Hematopoietic multipotent progenitor cell treated with erythropoietin and hydrocortisone succinate and interleukin-3 and kit ligand, for 17 days (in vitro differentiated cells): ENCODE measurements around the gene SHCBP1L.

Experiments used
- DNase-seq: peaks from one replicate; pipeline ENCODE4 v3.0.0-alpha.2; 2015; ENCODE audit warnings: low spot score

The SHCBP1L gene

GRCh38 chr1:182889997-182890396 lies 63.0 kb downstream of the SHCBP1L start:
- DNase-seq, result no peak

GRCh38 chr1:182888736-182889531 lies 64.0 kb downstream of the SHCBP1L start:
- DNase-seq, result no peak

- DNase-seq, result no peak
Measured at GRCh38 chr1:182886985-182887384, 66.0 kb downstream of the SHCBP1L start.

- no peak for DNase-seq
Measured at GRCh38 chr1:182885591-182885990, 67.4 kb downstream of the SHCBP1L start.

DNA sequence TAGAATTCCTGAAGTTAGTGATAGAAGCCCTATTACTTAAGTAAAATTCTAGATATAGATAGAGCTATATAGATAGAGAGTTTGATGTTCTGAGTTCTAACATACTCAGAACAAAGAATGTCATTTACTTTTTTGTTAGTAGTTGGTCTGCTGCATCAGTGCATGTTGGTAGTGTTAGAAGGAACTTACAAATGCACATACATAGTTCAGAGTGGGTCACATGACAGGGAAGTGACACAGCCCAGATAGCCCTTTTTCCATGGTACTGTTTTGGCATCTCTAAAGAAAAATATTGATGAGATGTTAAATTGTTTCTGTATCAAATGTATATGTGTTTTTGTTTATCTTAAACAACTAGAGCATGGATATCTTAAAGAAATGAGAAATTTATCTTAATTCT lies 68.1 kb downstream of the SHCBP1L start:
- DNase-seq, result no peak

DNA sequence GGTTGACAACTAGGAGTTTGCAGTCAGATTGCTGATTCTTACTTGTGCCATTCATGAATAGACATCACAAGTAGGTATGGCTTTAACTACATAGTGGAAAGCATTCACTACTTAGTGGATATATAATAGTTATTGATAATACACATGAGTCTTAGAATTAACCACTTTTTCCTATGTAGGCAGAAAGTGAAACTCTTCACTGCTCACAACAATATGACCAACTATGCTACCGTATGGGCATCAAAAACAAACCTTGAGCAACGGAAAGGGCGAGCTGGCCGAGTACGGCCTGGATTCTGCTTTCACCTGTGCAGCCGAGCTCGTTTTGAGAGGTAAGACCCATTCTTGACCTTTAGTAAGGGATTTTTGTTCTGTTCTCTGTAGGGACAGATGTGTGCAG lies 75.1 kb downstream of the SHCBP1L start:
- no peak for DNase-seq

- no peak for DNase-seq
Measured at GRCh38 chr1:182877331-182877730, 75.6 kb downstream of the SHCBP1L start.

DNA sequence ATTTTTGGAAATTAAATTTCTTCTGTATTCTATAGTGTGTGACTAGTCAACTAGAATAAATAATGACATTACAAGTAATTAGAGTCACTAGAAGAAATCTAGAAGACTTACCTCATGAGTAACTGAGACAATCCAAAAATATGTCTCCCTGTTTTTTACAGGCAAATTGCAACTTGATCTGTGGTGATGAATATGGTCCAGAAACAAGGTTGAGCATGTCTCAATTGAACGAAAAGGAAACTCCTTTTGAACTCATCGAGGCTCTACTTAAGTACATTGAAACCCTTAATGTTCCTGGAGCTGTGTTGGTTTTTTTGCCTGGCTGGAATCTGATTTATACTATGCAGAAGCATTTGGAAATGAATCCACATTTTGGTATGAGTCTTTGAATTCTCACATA lies 77.1 kb downstream of the SHCBP1L start:
- no peak for DNase-seq

DNA sequence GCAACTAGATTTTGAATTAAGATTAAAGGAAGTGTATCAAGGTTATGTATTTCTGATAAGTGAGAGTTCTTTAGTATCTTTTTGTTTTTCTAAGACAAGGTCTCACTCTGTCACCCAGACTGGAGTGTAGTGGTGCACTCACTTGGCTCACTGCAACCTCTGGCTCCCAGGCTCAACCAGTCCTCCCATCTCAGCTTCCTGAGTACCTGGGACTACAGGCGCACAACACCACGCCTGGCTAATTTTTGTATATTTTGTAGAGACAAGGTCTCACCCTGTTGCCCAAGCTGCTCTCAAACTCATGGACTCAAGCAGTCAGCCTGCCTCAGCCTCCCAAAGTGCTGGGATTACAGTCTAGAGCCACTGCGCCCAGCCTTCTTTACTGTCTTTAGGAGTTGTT lies 80.1 kb downstream of the SHCBP1L start:
- no peak for DNase-seq

DNA sequence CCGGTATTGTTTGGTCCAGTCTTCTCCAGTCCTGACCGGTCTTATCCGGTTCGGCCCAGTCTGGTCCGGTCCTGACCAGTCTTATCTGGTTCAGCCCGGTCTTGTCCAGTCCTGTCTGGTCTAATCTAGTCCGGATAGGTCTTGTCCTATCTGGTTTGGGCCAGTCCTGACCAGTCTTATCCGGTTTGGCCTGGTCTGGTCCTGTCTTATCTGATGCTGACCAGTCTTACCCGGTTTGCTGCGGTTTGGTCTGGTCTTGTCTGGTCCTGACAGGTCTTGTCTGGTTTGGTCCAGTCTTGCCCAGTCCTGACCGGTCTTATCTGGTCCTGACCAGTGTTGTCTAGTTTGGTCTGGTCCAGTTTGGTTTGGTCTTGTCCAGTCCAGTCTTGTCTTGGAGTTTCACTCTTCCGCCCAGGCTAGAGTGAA lies 83.7 kb downstream of the SHCBP1L start:
- DNase-seq, result peak; percentile 37

GRCh38 chr1:182867861-182868260 lies 85.1 kb downstream of the SHCBP1L start:
- no peak for DNase-seq

DNA sequence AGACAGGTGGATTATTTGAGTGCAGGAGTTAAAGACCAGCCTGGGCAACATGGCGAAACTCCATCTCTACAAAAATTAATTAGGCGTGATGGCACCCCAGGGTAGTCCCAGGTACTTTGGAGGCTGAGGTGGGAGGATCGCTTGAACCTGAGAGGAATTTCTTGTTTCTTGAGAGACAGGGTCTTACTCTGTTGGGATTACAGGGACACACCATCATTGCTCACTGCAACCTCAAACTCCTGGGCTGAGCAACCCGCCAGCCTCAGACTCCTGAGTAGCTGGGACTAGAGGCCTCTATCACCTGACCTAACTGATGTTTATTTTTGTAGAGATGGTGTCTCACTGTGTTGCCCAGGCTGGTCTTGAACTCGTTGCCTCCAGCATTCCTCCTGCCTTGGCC lies 89.0 kb downstream of the SHCBP1L start:
- no peak for DNase-seq

DNA sequence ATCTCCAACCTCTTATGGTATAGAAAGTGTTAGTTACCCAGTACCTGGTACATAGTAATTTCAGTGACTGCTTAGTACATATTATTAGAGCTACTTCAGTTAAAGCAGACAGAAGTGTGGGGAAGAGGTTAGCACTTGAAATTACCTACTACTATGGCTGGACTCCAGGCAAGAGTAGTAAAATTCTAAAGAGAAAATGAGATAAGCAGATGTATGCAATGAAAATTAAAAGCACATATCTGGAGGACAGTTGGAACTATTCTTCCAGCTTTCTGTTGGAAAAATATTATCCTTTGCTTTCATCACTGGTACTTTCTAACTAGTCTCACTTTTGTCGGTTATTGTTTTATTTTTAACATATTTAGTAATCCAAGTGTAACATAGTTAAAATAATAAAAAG lies 90.1 kb downstream of the SHCBP1L start:
- no peak for DNase-seq

DNA sequence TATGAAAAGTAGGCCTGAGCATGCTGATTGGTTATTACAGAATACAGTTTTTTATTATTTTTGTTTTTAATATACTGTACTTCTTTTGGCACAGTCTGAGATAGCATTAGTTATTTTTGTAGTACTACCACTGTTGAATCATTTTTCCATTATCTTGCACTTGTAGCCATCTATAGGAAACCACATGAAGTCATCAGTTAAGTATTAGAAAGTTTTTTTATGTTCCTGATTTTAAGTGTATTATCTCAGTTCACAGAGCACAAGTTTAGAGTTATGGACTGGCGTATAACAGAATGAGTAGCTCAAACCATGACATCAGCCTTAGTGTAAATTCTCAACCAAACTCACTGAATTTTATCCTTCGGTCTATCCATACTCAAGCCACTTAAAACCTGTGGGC lies 91.0 kb downstream of the SHCBP1L start:
- DNase-seq, result no peak

GRCh38 chr1:182860658-182861057 lies 92.3 kb downstream of the SHCBP1L start:
- DNase-seq, result no peak

DNA sequence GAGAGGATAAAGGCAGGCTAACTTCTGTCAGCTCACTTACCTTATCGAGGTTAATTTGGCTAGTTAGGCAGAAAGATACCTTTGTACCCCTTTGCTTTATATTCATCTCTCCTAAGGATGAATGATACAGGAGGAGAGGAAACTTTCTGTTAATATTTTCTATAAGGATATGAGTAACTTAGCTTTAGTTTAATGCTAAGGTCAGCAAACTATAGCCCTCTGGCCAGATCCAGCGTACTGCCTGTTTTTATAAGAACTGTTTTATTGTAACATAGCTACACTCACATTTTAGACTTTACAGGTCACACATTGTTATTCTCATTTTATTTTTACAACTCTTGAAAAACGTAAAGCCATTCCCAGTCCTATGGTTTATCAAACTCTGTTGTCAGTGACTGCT lies 95.8 kb downstream of the SHCBP1L start:
- no peak for DNase-seq

GRCh38 chr1:182855911-182856310 lies 97.1 kb downstream of the SHCBP1L start:
- DNase-seq, result no peak

DNA sequence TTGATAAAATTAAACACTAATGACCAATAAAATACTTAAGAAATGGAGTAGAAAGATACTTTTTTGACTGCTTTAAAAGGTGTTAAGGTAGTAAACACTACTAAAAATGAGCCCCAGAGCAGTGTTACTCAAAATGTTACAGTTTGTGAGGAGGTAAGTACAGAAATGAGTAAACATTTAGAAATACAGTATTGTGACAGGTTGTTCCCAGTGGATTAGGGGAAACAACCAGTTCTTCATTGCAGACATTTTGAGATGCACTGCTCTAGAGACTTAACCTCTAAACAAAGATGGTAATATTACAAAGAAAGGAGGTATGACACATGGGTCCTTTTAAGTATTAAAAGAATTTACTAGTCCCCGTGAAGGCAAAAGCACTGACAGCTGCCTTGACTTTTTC lies 101.1 kb downstream of the SHCBP1L start:
- DNase-seq, result no peak

DNA sequence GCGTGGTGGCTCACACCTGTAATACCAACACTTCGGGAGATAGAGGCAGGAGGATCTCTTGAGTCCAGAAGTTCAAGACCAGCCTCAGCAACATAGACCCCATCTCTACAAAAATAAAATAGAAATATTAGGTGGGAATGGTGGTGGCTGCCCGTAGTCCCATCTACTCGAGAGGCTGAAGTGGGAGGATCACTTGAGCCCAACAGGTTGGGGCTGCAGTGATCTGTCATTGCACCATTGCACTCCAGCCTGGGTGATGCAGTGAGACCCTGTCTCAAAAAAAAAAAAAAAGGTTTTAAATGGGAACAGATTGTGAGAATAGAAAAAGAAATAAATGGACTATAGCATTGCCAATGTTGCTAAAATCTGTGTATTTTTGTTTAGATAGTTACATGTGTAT lies 102.6 kb downstream of the SHCBP1L start:
- DNase-seq, result no peak
